C4-2B (cell line): ENCODE data around the gene DOCK9.

Source experiments
- H3K27ac ChIP-seq: fragments of 450-650 bp; 2 replicates; pipeline ENCODE4 v1.5.1; 2017
- CTCF ChIP-seq: fragments of 450-650 bp; conservative IDR thresholded peaks from 2 replicates; pipeline ENCODE4 v1.5.1; 2017; ENCODE audit warnings: mild to moderate bottlenecking
- ZFX ChIP-seq: fragments of 450-650 bp; IDR thresholded peaks from 2 replicates; pipeline ENCODE4 v1.6.1; 2017

Gene DOCK9

GRCh38 chr13:98984118-98984517 lies 6.3 kb upstream of the DOCK9 start:
- no peak overlapping the region for H3K27ac ChIP-seq

GRCh38 chr13:98983182-98983581 lies 5.3 kb upstream of the DOCK9 start:
- no peak overlapping the region; the same call in 1 of the 2 replicates for H3K27ac ChIP-seq
- no peak for TF ChIP-seq ZFX
- TF ChIP-seq CTCF, result no peak

More at GRCh38 chr13:98984118-98984517, 6.3 kb upstream of the DOCK9 start:
- no peak for TF ChIP-seq ZFX
- TF ChIP-seq CTCF, result no peak

- TF ChIP-seq CTCF (no peak), ZFX (no peak)
- H3K27ac ChIP-seq, result no peak overlapping the region
These were observed 3.7 kb upstream of the DOCK9 start for GRCh38 chr13:98981369-98982080.

- no peak overlapping the region for H3K27ac ChIP-seq
- TF ChIP-seq ZFX, result no peak
- no peak for TF ChIP-seq CTCF
These were observed 1.3 kb upstream of the DOCK9 start for GRCh38 chr13:98979012-98979660.

GRCh38 chr13:98978280-98978679 lies 416 bp upstream of the DOCK9 start:
- no peak overlapping the region for H3K27ac ChIP-seq

GRCh38 chr13:98976941-98977340 lies 923 bp downstream of the DOCK9 start:
- TF ChIP-seq ZFX (no peak), CTCF (no peak)
- no peak overlapping the region for H3K27ac ChIP-seq

More at GRCh38 chr13:98978280-98978679, 416 bp upstream of the DOCK9 start:
- TF ChIP-seq CTCF, result no peak
- TF ChIP-seq ZFX, result no peak

- TF ChIP-seq ZFX (no peak), CTCF (no peak)
- H3K27ac ChIP-seq, result no peak overlapping the region
These were observed 1.5 kb downstream of the DOCK9 start for GRCh38 chr13:98976338-98976737.
